DMS114 treated with DMSO at 0.1 percent for 48 hours (cell line): ENCODE measurements around the gene CETP.
"Not testable (repeated sequence)": the region's sequence is repeated elsewhere in the genome, so short reads cannot be mapped to it uniquely, and the experiment has no call there.

Experiments used
- DNase-seq: peaks from one replicate; lab custom pipeline; 2025; ENCODE audit not compliant: unreplicated experiment; lab: John Stamatoyannopoulos, UW

CETP gene

GRCh38 chr16:56956756-56957155, 5.0 kb upstream of the CETP start:
- DNase-seq: no peak

- no peak for DNase-seq
Measured at GRCh38 chr16:56960681-56961281, 969 bp upstream of the CETP start.

DNA sequence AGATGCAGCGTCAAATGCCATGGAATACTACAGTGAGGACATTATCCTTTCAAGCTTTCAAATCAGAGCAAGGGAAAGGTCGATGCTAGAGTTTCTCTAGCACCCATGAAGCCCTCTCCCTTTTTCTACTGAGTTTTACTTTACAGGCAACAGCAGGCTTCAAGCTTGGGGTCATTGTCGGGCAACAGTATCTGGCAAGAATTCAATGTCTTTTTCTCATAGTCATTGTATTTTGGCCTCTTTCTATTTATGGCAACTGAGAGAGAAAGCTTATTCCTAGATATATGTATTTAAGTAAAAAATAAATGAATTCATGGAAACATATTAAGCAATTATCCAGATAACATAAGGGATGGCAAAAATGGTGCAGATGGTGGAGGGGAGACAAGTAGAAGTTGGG, 364 bp upstream of the CETP start:
- no peak for DNase-seq

DNA sequence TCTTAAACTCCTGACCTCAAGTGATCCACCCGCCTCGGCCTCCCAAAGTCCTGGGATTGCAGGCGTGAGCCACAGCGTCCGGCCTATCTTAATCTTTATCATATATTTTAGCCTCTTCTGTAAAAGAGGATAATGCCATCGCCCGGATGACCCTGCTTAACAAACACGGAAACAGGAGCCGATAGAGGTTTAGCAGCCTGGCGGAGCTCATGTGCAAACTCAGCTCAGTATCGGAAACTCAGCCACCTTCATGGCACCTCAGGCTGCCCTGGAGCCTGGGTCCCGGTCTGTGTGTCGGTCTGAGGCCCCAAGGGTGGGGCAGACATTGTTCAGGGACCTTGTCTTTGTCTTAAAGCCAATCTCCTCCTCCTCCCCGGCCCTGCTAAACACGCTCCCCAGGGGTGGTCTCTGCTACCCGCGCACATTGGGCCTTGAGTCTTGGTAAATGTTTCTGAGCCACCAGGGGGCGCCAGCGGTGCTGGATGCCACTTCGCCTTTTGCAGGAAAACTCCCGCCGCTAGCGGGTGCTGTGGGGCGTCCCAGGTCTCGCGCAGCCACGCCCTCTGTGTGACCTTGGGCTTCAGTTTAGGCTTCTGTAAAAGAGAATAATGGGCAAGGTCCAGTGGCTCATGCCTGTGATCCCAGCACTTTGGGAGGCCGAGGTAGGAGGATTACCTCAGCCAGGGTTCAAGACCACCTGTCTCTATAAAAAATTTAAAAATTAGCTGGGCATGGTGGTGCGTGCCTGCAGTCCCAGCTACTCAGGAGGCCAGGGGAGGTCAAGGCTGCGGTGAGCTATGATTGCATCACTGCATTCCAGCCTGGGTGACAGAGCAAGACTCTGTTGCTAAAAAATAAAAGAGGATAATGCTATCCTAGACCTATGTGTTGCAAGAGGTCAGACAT, 2.7 kb downstream of the CETP start:
- DNase-seq: no peak

DNA sequence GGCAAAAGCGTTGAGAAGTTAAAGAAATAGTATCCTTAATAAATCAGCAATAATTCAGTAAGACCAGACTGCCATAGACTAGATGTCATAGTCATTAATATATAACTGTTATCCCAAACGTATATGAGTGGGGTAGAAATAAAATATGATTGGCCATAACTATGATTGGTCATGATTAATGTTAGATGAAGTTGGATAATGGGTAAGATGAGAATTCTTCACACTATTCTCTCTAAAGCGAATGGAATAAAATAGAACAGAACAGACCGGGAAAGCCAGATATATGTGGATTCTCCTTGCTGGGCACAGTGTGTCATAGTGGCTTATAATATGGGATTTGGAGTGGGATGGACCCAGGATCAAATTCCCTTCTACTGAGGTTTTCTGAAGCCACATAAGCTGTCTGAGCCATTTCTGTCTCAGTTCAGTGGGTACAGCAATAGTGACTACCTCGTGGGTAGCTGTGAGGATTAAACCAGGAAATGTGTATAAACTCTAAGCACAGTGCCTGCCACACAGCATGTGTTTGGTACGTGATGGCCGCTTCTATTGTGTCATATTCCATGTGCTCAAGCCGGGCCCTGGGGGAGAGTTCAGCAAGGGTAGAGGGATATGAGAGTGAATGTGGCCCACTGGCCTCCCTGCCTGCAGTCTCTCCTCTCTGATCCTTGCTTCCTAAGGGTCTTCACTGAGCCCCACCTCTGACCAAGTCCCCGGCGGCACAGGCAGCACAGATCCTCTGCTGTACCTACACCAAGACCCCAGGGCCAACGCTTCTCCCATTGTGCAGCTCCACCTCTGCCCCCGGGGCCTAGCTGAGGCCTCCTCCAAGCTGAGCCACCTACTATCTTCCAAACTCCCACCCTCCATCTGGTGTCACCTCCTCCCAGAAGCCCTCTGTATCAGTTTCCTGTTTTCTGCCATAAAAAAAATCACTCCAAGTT, 3.7 kb downstream of the CETP start:
- no peak for DNase-seq

- no peak for DNase-seq
Measured at GRCh38 chr16:56966093-56966475, 4.3 kb downstream of the CETP start.

DNA sequence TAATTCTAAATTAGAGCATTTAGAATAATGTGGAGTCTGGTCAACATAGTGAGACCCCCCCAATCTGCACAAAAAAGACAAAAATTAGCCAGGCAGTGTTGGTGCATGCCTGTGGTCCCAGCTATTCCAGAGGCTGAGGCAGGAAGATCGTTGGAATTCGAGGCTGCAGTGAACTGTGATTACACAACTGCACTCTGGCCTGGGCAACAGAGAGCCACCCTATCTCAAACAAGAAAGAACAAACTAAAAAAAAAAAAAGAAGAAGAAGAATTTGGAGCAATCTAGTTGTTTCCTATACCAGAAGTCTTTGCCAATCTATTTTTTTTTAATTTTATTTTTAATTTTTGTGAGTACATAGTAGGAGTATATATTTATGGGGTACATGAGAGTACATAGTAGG, 6.0 kb downstream of the CETP start:
- no peak for DNase-seq

GRCh38 chr16:56969769-56970168, 8.0 kb downstream of the CETP start:
- no peak for DNase-seq

DNA sequence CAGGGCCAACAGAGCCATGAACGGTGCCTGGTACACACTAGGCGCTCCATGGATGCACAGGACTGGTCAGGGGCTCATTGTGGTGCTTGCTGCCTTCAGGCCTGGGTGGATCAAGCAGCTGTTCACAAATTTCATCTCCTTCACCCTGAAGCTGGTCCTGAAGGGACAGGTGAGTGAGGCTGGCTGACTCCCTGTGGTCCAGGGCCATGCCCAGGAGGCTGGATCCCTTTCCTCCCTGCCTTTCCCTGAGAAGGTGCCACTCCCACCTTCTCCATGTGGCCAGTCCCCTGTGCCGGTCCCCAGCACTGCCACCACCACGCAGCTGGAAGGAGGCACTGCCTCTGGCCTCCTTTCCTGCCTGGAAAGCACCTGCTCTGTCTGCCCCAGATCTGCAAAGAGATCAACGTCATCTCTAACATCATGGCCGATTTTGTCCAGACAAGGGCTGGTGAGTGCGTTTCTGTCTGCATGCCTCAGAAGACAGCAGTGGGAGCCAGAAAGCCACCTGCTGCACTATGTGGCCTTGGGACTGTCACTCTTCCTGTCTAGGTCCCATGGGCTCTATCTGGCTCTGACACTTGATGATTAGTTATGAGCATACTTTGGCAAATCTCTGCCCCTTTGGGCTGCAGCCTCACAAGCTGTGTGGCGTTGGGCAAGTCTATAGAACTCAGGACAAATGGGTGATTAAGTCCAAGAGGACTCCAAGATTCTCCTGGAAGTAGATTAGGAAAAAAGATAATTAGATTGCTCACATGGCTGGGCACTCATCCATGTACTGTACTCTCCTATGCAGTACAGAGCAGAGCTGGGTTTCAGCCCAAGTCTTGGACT, 9.4 kb downstream of the CETP start:
- DNase-seq: no peak

GRCh38 chr16:56971768-56972043, 10.0 kb downstream of the CETP start:
- no peak for DNase-seq

DNA sequence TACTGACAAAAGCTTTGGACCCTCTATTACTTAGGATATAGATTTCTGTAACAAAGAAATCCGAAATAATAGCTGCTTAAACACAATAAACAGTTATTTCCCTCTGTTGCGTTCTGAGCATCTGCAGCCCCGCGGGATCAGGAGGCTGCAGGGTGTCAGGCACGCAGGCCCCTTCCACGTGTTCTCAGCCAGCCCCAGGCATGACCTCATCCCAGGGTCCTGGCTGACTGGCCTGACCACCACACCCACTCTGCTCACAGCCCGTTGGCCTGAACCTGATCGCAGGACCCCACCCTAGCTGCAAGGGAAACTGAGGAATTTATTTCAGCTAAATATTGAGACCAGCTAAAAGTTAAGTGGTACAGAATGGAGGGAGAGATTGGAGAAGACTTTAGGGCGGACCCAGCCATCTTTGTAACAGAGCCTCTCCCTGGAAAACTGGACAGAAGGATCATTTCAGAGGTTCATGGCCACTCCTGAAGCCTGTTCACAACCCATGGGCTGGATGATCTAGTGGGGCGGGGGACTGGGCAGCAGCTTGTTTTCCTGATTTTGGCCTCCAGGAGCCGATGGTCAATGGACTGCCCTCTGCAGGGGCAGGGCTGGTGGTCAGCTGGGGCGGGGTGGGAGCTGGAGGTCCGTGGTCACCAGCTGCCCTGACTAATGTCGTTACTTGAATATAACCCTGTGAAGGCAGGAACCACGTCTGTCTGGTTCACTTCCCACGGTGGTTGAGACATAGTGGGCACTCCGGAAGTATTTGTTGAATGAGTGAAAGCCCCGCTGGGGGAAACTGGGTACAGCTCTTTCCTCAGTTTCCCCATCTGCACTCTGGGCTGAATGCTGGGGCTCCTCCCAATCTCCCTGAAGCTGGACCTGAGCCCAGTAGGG, 10.9 kb downstream of the CETP start:
- no peak for DNase-seq

DNA sequence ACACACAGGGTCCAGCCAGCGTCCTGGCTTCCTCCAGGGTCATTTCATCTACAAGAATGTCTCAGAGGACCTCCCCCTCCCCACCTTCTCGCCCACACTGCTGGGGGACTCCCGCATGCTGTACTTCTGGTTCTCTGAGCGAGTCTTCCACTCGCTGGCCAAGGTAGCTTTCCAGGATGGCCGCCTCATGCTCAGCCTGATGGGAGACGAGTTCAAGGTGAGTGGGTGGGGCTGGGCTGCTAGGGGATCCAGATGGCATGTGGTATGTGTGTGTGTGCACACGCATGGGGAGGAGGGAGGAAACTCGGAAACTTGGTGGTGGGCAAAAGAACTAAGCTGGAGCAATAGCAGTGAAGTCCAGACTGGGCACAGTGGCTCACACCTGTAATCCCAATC, 11.5 kb downstream of the CETP start:
- DNase-seq: no peak

DNA sequence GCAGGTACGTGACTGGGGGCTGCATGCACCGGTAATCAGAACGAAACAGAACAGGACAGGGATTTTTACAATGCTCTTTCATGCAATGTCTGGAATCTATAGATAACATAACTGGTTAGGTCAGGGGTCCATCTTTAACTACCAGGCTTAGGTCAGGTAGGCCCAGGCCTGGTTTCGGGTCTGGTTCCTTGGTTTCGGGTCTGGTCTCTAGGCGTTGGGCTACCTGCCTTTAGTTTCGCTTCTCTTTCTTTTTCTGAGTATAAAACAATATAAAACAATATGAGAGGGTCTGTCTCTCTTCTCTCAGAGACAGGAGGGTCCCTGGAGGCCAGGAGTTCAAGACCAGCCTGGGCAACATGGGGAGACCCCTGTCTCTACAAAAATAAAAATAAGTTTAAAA, 12.1 kb downstream of the CETP start:
- not testable (repeated sequence) for DNase-seq

DNA sequence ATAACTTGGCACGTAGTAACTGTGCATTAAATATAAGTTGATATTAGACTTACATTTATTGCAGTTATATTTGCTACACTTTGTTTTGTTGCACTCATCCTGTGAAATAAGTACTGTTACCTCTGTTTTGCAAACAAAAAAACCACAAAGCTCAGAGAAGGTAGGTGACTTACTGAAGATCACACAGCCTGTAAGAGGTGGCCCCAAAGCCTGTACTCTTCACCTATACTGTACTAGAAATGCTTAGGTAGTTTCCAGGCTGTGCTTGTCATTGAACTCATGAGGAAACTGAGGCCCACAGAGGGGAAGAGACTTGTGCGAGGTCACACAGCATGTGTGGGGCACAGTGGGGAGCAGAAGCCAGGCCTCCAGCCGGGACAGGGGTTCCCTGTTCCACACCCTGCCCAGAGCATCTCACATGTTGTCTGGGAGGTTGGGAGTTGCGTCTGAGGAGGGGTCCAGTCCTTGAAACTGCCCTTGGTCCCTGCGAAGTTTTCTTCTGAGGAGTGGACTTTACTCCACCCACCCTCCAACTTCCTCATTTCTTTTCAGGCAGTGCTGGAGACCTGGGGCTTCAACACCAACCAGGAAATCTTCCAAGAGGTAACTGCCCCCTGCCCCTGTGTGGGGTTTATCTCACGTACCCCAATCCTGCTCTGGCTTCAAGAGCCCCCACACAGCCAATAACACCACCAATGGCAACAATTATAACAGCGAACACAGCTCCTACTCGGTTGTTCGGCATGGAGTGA, 13.0 kb downstream of the CETP start:
- no peak for DNase-seq

GRCh38 chr16:56975714-56976113, 14.0 kb downstream of the CETP start:
- no peak for DNase-seq

DNA sequence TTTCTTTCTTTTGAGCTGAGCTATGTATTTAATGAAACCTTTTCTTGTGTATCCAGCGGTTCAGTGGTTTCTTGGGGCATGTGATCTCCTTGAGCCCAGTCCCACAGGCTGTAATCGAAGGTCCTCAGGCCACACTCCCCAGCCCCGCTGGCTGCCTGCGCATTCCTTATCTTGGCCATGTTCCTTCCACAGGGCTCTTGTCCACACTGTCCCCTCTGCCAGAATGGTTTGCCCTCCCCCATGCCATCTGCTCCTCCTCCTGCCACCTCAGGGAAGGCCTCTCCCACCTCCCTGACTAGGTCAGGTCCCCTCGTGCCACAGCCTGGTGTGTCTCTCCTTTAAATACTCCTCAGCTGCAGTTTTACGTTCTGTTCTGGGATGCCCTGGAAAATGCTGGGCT, 15.5 kb downstream of the CETP start:
- DNase-seq: no peak

- DNase-seq: no peak
Measured at GRCh38 chr16:56977823-56978430, 16.2 kb downstream of the CETP start.

GRCh38 chr16:56980201-56980535, 18.4 kb downstream of the CETP start:
- DNase-seq: no peak
